Hepatocyte (in vitro differentiated cells): ENCODE measurements around the gene TYROBP.

Experiments
- EZH2 ChIP-seq: fragments of 200-600 bp; sonication (generic); IDR thresholded peaks from 2 replicates; pipeline ENCODE4 v1.6.1; 2016; ENCODE audit warnings: antibody characterized with exemption, mild to moderate bottlenecking, borderline replicate concordance
- EZH2phosphoT487 ChIP-seq: fragments of 200-600 bp; sonication (generic); IDR thresholded peaks from one replicate; pipeline ENCODE4 v1.6.1; 2018; ENCODE audit warnings: antibody characterized with exemption, mild to moderate bottlenecking, low read depth, moderate library complexity; ENCODE audit not compliant: unreplicated experiment, severe bottlenecking
- TF ChIP-seq, protein P1 (sequence below): fragments of 200-600 bp; sonication (generic); IDR thresholded peaks from 2 replicates; pipeline ENCODE4 v1.5.1; 2016; ENCODE audit warnings: antibody characterized with exemption, mild to moderate bottlenecking; ENCODE audit not compliant: poor library complexity

- TF ChIP-seq, protein P1, sequence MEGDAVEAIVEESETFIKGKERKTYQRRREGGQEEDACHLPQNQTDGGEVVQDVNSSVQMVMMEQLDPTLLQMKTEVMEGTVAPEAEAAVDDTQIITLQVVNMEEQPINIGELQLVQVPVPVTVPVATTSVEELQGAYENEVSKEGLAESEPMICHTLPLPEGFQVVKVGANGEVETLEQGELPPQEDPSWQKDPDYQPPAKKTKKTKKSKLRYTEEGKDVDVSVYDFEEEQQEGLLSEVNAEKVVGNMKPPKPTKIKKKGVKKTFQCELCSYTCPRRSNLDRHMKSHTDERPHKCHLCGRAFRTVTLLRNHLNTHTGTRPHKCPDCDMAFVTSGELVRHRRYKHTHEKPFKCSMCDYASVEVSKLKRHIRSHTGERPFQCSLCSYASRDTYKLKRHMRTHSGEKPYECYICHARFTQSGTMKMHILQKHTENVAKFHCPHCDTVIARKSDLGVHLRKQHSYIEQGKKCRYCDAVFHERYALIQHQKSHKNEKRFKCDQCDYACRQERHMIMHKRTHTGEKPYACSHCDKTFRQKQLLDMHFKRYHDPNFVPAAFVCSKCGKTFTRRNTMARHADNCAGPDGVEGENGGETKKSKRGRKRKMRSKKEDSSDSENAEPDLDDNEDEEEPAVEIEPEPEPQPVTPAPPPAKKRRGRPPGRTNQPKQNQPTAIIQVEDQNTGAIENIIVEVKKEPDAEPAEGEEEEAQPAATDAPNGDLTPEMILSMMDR: no peak
- no peak for TF ChIP-seq EZH2
- no peak for TF ChIP-seq EZH2phosphoT487
These were observed 37.2 kb upstream of the TYROBP start for GRCh38 chr19:35945121-35945790.
